Measurements from ENCODE around the gene STRN3. TPM values are rescaled to one million over a fixed set of nuclear protein-coding genes. Genes with fewer than 3 reads are reported as not detected.
"Not testable (repeated sequence)": the region's sequence is repeated elsewhere in the genome, so short reads cannot be mapped to it uniquely, and the experiment has no call there.

STRN3 gene
- total RNA-seq, 1 donor from 2014 or later = 58.1 TPM

GRCh38 chr14:30908826-30909225 lies 117.4 kb downstream of the STRN3 start:
- Mint-ChIP-seq H3K36me3 (ENCODE audit: unreplicated experiment) (no peaks in the 10 kb centered on the region), H3K27ac (ENCODE audit: unreplicated experiment) (no peak overlapping the region), H3K27me3 (ENCODE audit: unreplicated experiment) (no peaks in the 10 kb centered on the region), H3K4me1 (ENCODE audit: low read depth, unreplicated experiment) (no peaks in the 10 kb centered on the region), H3K9me3 (ENCODE audit: unreplicated experiment) (no peaks in the 10 kb centered on the region), H3K4me3 (ENCODE audit: unreplicated experiment) (no peak overlapping the region)
- no peak for TF ChIP-seq CTCF (IDR thresholded peaks at IDR 0.05; ENCODE audit: partially characterized antibody, unreplicated experiment)
- DNase-seq = no peak

- no peaks in the 10 kb centered on the region for H3K27me3 Mint-ChIP-seq (ENCODE audit: unreplicated experiment)
- no peak overlapping the region for H3K27ac Mint-ChIP-seq (ENCODE audit: unreplicated experiment)
- no peaks in the 10 kb centered on the region for H3K36me3 Mint-ChIP-seq (ENCODE audit: unreplicated experiment)
- no peak for DNase-seq
- no peak overlapping the region for H3K4me3 Mint-ChIP-seq (ENCODE audit: unreplicated experiment)
- TF ChIP-seq CTCF (IDR thresholded peaks at IDR 0.05; ENCODE audit: partially characterized antibody, unreplicated experiment) = no peak
- no peaks in the 10 kb centered on the region for H3K9me3 Mint-ChIP-seq (ENCODE audit: unreplicated experiment)
- H3K4me1 Mint-ChIP-seq (ENCODE audit: low read depth, unreplicated experiment) = no peaks in the 10 kb centered on the region
Measured at GRCh38 chr14:30907659-30908057, 118.5 kb downstream of the STRN3 start.

GRCh38 chr14:30906752-30907658 lies 119.2 kb downstream of the STRN3 start:
- DNase-seq = no peak
- H3K9me3 Mint-ChIP-seq (ENCODE audit: unreplicated experiment) = no peaks in the 10 kb centered on the region
- H3K36me3 Mint-ChIP-seq (ENCODE audit: unreplicated experiment) = no peaks in the 10 kb centered on the region
- no peaks in the 10 kb centered on the region for H3K4me1 Mint-ChIP-seq (ENCODE audit: low read depth, unreplicated experiment)
- no peak overlapping the region for H3K27ac Mint-ChIP-seq (ENCODE audit: unreplicated experiment)
- no peaks in the 10 kb centered on the region for H3K27me3 Mint-ChIP-seq (ENCODE audit: unreplicated experiment)
- TF ChIP-seq CTCF (IDR thresholded peaks at IDR 0.05; ENCODE audit: partially characterized antibody, unreplicated experiment) = no peak
- H3K4me3 Mint-ChIP-seq (ENCODE audit: unreplicated experiment) = no peak overlapping the region

GRCh38 chr14:30903285-30904124 lies 122.7 kb downstream of the STRN3 start:
- H3K4me1 Mint-ChIP-seq (ENCODE audit: low read depth, unreplicated experiment) = no peaks in the 10 kb centered on the region
- no peaks in the 10 kb centered on the region for H3K9me3 Mint-ChIP-seq (ENCODE audit: unreplicated experiment)
- H3K36me3 Mint-ChIP-seq (ENCODE audit: unreplicated experiment) = no peaks in the 10 kb centered on the region
- H3K27ac Mint-ChIP-seq (ENCODE audit: unreplicated experiment) = no peak overlapping the region
- H3K27me3 Mint-ChIP-seq (ENCODE audit: unreplicated experiment) = peaks cover 1% of the 10 kb centered on the region
- no peak for TF ChIP-seq CTCF (IDR thresholded peaks at IDR 0.05; ENCODE audit: partially characterized antibody, unreplicated experiment)
- no peak overlapping the region for H3K4me3 Mint-ChIP-seq (ENCODE audit: unreplicated experiment)
- no peak for DNase-seq

- H3K4me1 Mint-ChIP-seq (ENCODE audit: low read depth, unreplicated experiment); H3K4me3 Mint-ChIP-seq (ENCODE audit: unreplicated experiment); DNase-seq; H3K9me3 Mint-ChIP-seq (ENCODE audit: unreplicated experiment); H3K27me3 Mint-ChIP-seq (ENCODE audit: unreplicated experiment); H3K27ac Mint-ChIP-seq (ENCODE audit: unreplicated experiment); H3K36me3 Mint-ChIP-seq (ENCODE audit: unreplicated experiment): not testable (repeated sequence)
Measured at GRCh38 chr14:30897121-30897520, 129.1 kb downstream of the STRN3 start.
